ENCODE measurements around the gene ATP8A1.
A peak's percentile ranks its signal among the peaks of the same experiment; 100 is the strongest.

Gene ATP8A1

GRCh38 chr4:42562016-42562415 lies 94.9 kb downstream of the ATP8A1 start:
- no peak for DNase-seq

GRCh38 chr4:42561031-42561430 lies 95.9 kb downstream of the ATP8A1 start:
- no peak for DNase-seq

GRCh38 chr4:42560467-42560861 lies 96.4 kb downstream of the ATP8A1 start:
- no peak for DNase-seq

- DNase-seq, result no peak
These were observed 98.7 kb downstream of the ATP8A1 start for GRCh38 chr4:42558156-42558555.

- DNase-seq, result no peak
These were observed 101.1 kb downstream of the ATP8A1 start for GRCh38 chr4:42555828-42556227.

GRCh38 chr4:42554072-42554471 lies 102.8 kb downstream of the ATP8A1 start:
- no peak for DNase-seq

GRCh38 chr4:42549896-42550295 lies 107.0 kb downstream of the ATP8A1 start:
- no peak for DNase-seq

- DNase-seq, result no peak
These were observed 109.1 kb downstream of the ATP8A1 start for GRCh38 chr4:42547805-42548204.

- DNase-seq, result no peak
These were observed 113.1 kb downstream of the ATP8A1 start for GRCh38 chr4:42543762-42544161.

- DNase-seq, result no peak
These were observed 113.8 kb downstream of the ATP8A1 start for GRCh38 chr4:42543126-42543525.

- no peak for DNase-seq
These were observed 115.3 kb downstream of the ATP8A1 start for GRCh38 chr4:42541647-42542046.

- no peak for DNase-seq
These were observed 123.9 kb downstream of the ATP8A1 start for GRCh38 chr4:42533042-42533441.

- DNase-seq, result no peak
These were observed 125.4 kb downstream of the ATP8A1 start for GRCh38 chr4:42531341-42532030.

GRCh38 chr4:42523066-42523718 lies 133.7 kb downstream of the ATP8A1 start:
- DNase-seq, result no peak

GRCh38 chr4:42519803-42520417 lies 137.0 kb downstream of the ATP8A1 start:
- peak in 1 of 2 donors; percentile 57 for DNase-seq

GRCh38 chr4:42515156-42515884 lies 141.6 kb downstream of the ATP8A1 start:
- no peak for DNase-seq

GRCh38 chr4:42513748-42514492 lies 143.0 kb downstream of the ATP8A1 start:
- DNase-seq, result no peak

- DNase-seq, result no peak
These were observed 144.7 kb downstream of the ATP8A1 start for GRCh38 chr4:42512226-42512625.

GRCh38 chr4:42510225-42510624 lies 146.7 kb downstream of the ATP8A1 start:
- DNase-seq, result no peak

- no peak for DNase-seq
These were observed 155.1 kb downstream of the ATP8A1 start for GRCh38 chr4:42501624-42502401.

GRCh38 chr4:42498040-42498439 lies 158.9 kb downstream of the ATP8A1 start:
- no peak for DNase-seq

All from CD4-positive, alpha-beta T cell treated with Interferon alpha-2 for 1 hour (primary cell).